Measurements from ENCODE around the gene HIBADH. TPM values are rescaled to one million over a fixed set of nuclear protein-coding genes. Genes with fewer than 3 reads are reported as not detected.

HIBADH gene
- total RNA-seq, 4 donors from 2014 or later: 73.7 to 99.9 (median 84.4) TPM

DNA sequence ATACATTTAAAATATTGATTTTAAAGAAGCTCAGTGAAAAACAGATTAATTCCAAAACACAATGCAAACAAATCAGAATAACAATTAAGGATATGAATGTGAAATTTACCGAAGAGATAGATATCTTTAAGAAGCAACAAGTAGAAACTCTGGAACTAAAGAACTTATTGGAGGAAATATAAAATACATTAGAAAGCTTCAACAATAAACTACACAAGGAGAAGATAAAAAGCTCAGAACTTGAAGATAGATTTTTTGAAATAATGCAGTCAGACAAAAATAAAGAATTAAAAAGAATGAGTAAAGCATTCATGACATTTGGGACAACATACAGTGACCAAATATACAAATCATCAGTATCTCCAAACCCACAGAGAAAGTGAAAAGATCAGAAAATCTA lies 43.2 kb downstream of the HIBADH start:
- intact Hi-C loops (cut with DNase I): no loop called here
- no peak for DNase-seq
- H3K27ac ChIP-seq: no peak overlapping the region
- no peaks in the 10 kb centered on the region for H3K9me3 ChIP-seq
- WGBS, 2 donors: 0 to 1% methylated on average over 1 of the region's 1 CpG
- H3K4me1 ChIP-seq: no peaks in the 10 kb centered on the region
- TF ChIP-seq POLR2A (IDR thresholded peaks at IDR 0.05): no peak
- TF ChIP-seq, protein P1, sequence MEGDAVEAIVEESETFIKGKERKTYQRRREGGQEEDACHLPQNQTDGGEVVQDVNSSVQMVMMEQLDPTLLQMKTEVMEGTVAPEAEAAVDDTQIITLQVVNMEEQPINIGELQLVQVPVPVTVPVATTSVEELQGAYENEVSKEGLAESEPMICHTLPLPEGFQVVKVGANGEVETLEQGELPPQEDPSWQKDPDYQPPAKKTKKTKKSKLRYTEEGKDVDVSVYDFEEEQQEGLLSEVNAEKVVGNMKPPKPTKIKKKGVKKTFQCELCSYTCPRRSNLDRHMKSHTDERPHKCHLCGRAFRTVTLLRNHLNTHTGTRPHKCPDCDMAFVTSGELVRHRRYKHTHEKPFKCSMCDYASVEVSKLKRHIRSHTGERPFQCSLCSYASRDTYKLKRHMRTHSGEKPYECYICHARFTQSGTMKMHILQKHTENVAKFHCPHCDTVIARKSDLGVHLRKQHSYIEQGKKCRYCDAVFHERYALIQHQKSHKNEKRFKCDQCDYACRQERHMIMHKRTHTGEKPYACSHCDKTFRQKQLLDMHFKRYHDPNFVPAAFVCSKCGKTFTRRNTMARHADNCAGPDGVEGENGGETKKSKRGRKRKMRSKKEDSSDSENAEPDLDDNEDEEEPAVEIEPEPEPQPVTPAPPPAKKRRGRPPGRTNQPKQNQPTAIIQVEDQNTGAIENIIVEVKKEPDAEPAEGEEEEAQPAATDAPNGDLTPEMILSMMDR (IDR thresholded peaks at IDR 0.05): no peak
- H3K36me3 ChIP-seq: no peaks in the 10 kb centered on the region
- H3K27me3 ChIP-seq: no peaks in the 10 kb centered on the region
- H3K4me3 ChIP-seq (replicated peaks in 1 of 3): no peak overlapping the region

DNA sequence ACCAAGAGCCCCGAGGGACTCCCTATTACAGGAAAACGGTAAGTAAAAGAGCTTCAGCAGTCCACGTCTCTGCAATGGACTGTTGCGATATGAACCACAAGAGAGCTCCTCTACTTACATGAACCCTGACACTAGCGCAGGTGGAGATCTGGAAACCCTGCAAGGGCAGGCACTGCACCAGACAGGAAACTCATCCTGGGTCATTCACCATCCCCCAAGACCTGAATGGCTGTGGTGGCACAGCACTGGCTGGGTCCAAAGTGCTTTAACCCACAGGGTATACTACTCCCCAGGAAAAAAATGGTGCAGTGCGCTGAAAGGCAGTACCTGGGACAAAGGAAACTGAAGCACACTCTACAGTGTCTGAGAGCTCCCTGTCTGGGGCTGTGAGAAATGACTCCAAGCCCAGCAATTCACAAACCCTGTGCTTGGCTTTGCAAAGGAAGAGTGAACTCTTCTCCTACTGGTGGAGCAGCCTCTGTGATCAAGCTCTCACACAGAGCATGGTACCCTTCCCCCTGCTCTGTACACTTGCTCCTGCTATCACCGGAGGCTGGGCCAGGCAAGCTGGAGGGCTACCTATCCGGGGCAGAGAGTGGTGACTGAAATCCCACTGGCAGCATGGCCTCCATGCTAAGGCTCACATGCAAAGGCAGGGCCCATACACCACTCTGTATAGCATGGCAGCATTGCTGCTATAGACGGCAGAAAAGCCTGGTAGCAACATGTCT lies 44.9 kb downstream of the HIBADH start:
- Histone ChIP-seq H3K4me3 (replicated peaks in 1 of 3) (no peak overlapping the region), H3K4me1 (no peaks in the 10 kb centered on the region), H3K36me3 (no peaks in the 10 kb centered on the region), H3K9me3 (no peaks in the 10 kb centered on the region), H3K27me3 (no peaks in the 10 kb centered on the region), H3K27ac (no peak overlapping the region)
- DNase-seq: no peak
- TF ChIP-seq POLR2A (IDR thresholded peaks at IDR 0.05): no peak
- TF ChIP-seq, protein P1 (IDR thresholded peaks at IDR 0.05): no peak
- intact Hi-C loops (cut with DNase I): no loop called here
- WGBS, 2 donors: 82 to 91% methylated on average over 8 to 9 of the region's 9 CpGs

DNA sequence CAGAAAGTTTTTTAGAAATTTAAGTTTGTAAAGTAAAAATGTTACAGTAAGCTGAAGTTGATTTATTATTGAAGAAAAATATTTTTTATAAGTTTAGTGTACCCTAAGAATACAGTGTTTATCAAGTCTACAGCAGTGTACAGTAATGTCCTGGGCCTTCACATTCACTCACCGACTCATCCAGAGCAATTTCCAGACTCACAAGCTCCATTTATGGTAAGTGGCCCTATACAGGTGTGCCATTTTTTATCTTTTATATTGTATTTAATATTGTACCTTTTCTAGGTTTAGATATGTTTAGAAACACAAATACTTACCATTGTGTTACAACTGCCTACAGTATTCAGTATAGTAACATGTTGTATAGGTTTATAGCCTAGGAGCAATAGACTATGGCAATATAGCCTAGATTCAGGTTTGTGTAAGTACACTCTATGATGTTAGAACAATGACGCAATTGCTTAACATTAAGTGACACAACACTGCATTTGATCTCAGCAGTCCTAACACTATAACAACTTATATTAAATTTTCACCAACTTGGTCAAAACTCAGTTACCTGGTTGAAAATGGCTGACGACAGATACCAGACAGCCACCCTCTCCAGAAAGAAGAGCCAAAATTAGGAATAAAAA lies 45.7 kb downstream of the HIBADH start:
- intact Hi-C loops (cut with DNase I): no loop called here
- WGBS, 2 donors: 65 to 67% methylated on average over 3 of the region's 3 CpGs
- DNase-seq: no peak
- no peaks in the 10 kb centered on the region for H3K9me3 ChIP-seq
- no peaks in the 10 kb centered on the region for H3K4me1 ChIP-seq
- no peak overlapping the region for H3K4me3 ChIP-seq (replicated peaks in 1 of 3)
- H3K36me3 ChIP-seq: no peaks in the 10 kb centered on the region
- H3K27ac ChIP-seq: no peak overlapping the region
- no peaks in the 10 kb centered on the region for H3K27me3 ChIP-seq
- TF ChIP-seq, protein P1 (IDR thresholded peaks at IDR 0.05): no peak
- no peak for TF ChIP-seq POLR2A (IDR thresholded peaks at IDR 0.05)

DNA sequence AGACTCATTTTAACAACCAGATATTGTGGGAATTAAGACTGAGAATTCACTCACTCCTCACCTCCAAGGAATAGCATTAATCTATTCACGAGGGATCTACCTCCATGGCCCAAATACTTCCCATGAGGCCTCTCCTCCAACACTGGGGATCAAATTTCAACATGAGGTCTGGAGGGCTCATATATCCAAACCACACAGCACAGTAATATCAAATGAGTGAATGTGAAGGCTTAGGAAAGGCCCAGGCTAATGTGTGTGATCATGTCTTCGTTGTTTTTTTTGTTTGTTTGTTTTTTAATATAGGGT lies 46.5 kb downstream of the HIBADH start:
- peaks cover 5 to 6% of the 10 kb centered on the region in 2 donors for H3K4me1 ChIP-seq
- no peak for TF ChIP-seq POLR2A (IDR thresholded peaks at IDR 0.05)
- TF ChIP-seq, protein P1 (IDR thresholded peaks at IDR 0.05): no peak
- DNase-seq: no peak
- no peaks in the 10 kb centered on the region for H3K27me3 ChIP-seq
- 100% methylated on average over 2 of the region's 2 CpGs for WGBS, 2 donors
- intact Hi-C loops (cut with DNase I): no loop called here
- H3K4me3 ChIP-seq (replicated peaks in 1 of 3): no peak overlapping the region
- no peaks in the 10 kb centered on the region for H3K36me3 ChIP-seq
- H3K9me3 ChIP-seq: no peaks in the 10 kb centered on the region
- H3K27ac ChIP-seq: no peak overlapping the region

DNA sequence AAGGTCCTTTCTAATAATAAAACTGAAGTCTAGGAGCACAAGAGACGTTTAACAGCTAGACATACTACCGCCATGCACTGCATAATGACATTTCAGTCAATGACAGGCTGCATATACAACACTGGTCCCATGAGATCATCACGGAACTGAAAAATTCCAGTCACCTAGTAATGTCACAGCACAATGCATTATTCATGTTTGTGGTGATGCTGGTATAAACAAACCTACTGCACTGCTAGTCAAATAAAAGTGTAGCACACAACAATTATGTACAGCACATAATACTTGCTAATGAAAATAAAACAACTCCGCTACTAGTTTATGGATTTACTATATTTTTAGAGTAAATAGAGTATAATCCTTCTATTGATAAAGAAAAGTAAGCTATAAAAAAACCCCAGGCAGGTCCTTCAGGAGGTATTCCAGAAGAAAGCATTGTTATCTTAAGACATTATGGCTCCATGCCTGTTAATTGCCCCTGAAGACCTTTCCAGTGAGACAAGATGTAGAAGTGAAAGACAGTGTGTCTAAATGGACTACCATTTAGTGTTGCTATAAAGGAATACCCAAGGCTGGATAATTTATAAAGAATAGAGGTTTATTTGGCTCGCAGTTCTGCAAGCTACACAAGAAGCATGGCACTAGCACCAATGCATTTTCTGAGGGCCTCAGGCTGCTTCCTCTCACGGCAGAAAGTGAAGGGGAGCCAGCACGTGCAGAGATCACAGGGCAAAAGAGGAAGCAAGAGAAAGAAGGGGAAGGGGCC lies 47.1 kb downstream of the HIBADH start:
- Histone ChIP-seq H3K9me3 (no peaks in the 10 kb centered on the region), H3K4me1 (peaks cover 5 to 8% of the 10 kb centered on the region in 2 donors), H3K4me3 (replicated peaks in 1 of 3) (no peak overlapping the region), H3K27ac (no peak overlapping the region), H3K36me3 (no peaks in the 10 kb centered on the region), H3K27me3 (no peaks in the 10 kb centered on the region)
- no peak for DNase-seq
- 92 to 93% methylated on average over 7 of the region's 7 CpGs for WGBS, 2 donors
- intact Hi-C loops (cut with DNase I): no loop called here
- TF ChIP-seq POLR2A (IDR thresholded peaks at IDR 0.05): no peak
- TF ChIP-seq, protein P1 (IDR thresholded peaks at IDR 0.05): no peak

All from thyroid gland (tissue), 4 donors.